ENCODE measurements around the gene TRIM4.
"Not testable (repeated sequence)": the region's sequence is repeated elsewhere in the genome, so short reads cannot be mapped to it uniquely, and the experiment has no call there.

TRIM4 gene, protein sequence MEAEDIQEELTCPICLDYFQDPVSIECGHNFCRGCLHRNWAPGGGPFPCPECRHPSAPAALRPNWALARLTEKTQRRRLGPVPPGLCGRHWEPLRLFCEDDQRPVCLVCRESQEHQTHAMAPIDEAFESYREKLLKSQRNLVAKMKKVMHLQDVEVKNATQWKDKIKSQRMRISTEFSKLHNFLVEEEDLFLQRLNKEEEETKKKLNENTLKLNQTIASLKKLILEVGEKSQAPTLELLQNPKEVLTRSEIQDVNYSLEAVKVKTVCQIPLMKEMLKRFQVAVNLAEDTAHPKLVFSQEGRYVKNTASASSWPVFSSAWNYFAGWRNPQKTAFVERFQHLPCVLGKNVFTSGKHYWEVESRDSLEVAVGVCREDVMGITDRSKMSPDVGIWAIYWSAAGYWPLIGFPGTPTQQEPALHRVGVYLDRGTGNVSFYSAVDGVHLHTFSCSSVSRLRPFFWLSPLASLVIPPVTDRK

DNA sequence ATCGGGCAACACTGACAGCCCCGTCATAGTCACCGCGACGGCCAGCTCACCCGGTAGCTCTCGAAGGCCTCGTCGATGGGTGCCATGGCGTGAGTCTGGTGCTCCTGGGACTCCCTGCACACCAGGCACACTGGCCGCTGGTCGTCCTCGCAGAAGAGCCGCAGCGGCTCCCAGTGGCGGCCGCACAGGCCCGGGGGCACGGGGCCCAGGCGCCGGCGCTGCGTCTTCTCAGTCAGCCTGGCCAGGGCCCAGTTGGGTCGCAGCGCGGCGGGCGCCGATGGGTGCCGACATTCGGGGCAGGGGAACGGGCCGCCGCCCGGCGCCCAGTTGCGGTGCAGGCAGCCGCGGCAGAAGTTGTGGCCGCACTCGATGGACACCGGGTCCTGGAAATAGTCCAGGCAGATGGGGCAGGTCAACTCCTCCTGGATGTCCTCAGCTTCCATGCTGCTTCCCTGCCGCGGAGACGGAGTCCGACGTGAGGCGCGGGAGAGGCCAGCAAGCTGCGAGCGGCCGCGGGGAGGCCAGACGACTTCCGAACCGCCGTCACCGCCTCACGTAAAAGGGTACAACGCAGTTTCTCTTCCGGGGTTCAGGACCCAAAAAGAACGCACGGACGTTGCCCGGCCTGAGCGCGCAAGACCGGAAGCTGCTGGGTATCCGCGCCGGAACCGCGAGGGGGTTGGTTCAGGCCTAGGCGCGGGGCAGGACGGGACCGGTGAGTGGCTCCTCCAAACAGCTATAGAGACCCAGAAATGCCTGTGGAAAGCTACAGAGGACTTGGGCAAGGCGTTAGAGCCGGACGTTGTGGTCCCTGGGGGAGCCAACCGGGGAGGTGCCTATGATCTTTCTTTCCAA, at the start of gene TRIM4:
TSS of gene TRIM4 (minus strand) at position 572 of the 855 bp plus-strand sequence. CDS start at position 443, 129 bp downstream.
- H3K27ac ChIP-seq: peak within 1 kb of the TSS; percentile 87
- ChIA-PET CTCF (interaction anchor here (0.5 to 1.6 kb wide), 6 partner anchors 10 to 226 kb away, joined by 3 to 4 read pairs (median 3); partner anchors contain the start of gene GJC3), POLR2A (ENCODE audit: low non-redundant PET) (interaction anchor here (0.6 to 1.2 kb wide), 2 partner anchors 10 to 182 kb away, joined by 3 read pairs; partner anchors contain the start of genes AP4M1, GJC3 and MCM7)
- peak; percentile 86 for DNase-seq (ENCODE audit: low spot score)
- TF ChIP-seq, protein P1, sequence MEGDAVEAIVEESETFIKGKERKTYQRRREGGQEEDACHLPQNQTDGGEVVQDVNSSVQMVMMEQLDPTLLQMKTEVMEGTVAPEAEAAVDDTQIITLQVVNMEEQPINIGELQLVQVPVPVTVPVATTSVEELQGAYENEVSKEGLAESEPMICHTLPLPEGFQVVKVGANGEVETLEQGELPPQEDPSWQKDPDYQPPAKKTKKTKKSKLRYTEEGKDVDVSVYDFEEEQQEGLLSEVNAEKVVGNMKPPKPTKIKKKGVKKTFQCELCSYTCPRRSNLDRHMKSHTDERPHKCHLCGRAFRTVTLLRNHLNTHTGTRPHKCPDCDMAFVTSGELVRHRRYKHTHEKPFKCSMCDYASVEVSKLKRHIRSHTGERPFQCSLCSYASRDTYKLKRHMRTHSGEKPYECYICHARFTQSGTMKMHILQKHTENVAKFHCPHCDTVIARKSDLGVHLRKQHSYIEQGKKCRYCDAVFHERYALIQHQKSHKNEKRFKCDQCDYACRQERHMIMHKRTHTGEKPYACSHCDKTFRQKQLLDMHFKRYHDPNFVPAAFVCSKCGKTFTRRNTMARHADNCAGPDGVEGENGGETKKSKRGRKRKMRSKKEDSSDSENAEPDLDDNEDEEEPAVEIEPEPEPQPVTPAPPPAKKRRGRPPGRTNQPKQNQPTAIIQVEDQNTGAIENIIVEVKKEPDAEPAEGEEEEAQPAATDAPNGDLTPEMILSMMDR (conservative IDR thresholded peaks at IDR 0.05; ENCODE audit: low read depth): peak; percentile 76

DNA sequence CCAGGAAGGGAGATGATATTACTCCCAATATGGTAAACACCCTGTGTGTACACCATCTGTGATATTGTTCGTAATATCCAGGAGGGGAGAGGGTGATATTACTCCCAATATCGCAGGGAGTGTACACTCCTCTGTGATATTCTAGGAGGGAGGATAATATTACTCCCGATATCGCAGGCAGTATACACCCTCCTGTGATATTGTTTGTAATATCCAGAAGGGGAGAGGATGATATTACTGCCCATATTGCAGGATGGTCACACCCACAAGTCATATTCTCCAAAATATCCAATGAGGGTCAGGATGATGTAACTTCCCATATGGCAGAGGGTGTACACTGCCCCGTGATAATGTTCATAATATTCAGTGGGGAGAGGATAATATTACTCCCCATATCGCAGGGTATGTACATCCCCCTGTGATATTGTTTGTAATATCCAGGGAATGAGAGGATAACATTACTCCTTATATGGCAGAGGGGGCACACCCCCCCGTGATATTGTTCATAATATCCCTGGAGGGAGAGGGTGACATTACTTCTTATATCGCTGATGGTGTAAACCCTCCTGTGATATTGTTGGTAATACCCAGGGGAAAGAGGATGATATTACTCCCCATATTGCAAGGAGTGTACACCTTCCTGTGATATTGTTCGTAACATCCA, 39.4 kb upstream of the TRIM4 start:
- TF ChIP-seq, protein P1 (conservative IDR thresholded peaks at IDR 0.05; ENCODE audit: low read depth): no peak
- no peak overlapping the region for H3K27ac ChIP-seq
- ChIA-PET POLR2A (ENCODE audit: low non-redundant PET) (no interaction called here), CTCF (no interaction called here)
- DNase-seq (ENCODE audit: low spot score): no peak

DNA sequence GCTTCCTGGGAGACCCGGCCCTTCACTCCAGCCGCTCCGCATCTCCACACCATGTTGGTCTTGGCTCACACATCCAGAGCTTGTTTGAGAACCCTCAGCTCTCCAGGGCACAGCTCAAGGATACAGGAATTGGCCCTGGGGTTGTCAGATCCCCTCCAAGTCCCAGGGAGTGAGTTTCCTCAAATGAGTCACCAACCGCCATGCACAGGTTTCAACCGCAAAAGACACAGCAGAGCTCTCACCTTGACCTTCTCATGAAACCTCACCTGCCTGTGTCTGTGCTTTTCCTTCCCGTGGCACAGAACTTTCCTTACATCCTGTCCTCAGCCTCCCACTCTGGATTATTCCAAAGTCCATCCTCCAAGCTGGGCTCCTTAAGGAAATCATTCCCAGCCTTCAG, 35.9 kb upstream of the TRIM4 start:
- POLR2A ChIA-PET (ENCODE audit: low non-redundant PET): interaction anchor here (0.6 kb wide), 1 partner anchor 1689 kb away, joined by 3 read pairs; no protein-coding TSS in a partner anchor
- CTCF ChIA-PET: interaction anchor here (0.7 kb wide), 1 partner anchor 28 kb away, joined by 4 read pairs; no protein-coding TSS in a partner anchor
- no peak for DNase-seq (ENCODE audit: low spot score)
- no peak overlapping the region for H3K27ac ChIP-seq
- TF ChIP-seq, protein P1 (conservative IDR thresholded peaks at IDR 0.05; ENCODE audit: low read depth): no peak

DNA sequence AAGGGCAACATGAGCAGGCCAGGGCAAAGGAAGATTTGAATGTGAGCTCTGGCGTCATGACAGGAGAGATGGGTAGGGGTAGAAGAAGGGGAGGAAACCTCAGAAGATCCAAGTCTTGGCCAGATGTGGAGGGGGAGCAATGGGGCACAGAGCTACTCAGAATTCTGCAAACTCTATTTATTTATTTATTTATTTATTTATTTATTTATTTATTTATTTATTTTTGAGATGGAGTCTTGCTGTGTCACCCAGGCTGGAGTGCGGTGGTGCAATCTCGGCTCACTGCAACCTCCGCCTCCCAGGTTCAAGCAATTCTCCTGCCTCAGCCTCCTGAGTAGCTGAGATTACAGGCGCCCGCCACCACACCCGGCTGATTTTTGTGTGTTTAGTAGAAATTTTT, 35.3 kb upstream of the TRIM4 start:
- CTCF ChIA-PET: interaction anchor here (0.6 kb wide), 1 partner anchor 40 kb away, joined by 3 read pairs; no protein-coding TSS in a partner anchor
- POLR2A ChIA-PET (ENCODE audit: low non-redundant PET); DNase-seq (ENCODE audit: low spot score); H3K27ac ChIP-seq: not testable (repeated sequence)

DNA sequence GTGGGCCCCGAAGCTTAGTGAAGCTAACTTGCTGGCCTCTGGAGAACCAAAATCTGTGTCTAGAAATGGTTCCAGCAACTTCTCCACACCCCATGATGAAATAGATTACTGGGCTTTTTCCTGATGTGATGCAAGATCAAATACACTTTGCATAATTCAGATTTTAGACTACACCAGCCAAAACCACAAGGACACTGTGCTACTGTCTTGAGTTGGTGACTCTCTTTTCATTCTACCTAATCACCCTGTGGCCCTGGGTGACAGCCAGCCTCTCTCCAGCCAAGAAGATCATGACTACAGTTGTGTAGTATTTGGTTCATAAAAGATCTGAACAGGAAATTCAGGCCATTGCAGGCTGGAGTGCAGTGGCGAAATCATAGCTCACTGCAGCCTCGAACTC, 34.3 kb upstream of the TRIM4 start:
- DNase-seq (ENCODE audit: low spot score): no peak
- ChIA-PET POLR2A (ENCODE audit: low non-redundant PET) (no interaction called here), CTCF (no interaction called here)
- TF ChIP-seq, protein P1 (conservative IDR thresholded peaks at IDR 0.05; ENCODE audit: low read depth): no peak
- H3K27ac ChIP-seq: no peak overlapping the region

DNA sequence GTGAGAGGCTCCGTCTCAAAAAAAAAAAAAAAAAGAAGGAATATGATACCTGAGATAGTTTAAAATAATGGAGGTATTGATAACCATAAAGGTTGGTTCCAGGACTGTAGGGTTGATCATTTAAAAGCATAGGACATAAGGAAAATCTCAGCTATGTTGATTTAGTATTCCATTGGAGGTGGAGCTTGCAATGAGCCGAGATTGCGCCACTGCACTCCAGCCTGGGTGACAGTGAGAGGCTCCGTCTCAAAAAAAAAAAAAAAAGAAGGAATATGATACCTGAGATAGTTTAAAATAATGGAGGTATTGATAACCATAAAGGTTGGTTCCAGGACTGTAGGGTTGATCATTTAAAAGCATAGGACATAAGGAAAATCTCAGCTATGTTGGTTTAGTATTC, 33.3 kb upstream of the TRIM4 start:
- DNase-seq (ENCODE audit: low spot score); POLR2A ChIA-PET (ENCODE audit: low non-redundant PET); H3K27ac ChIP-seq; CTCF ChIA-PET: not testable (repeated sequence)

DNA sequence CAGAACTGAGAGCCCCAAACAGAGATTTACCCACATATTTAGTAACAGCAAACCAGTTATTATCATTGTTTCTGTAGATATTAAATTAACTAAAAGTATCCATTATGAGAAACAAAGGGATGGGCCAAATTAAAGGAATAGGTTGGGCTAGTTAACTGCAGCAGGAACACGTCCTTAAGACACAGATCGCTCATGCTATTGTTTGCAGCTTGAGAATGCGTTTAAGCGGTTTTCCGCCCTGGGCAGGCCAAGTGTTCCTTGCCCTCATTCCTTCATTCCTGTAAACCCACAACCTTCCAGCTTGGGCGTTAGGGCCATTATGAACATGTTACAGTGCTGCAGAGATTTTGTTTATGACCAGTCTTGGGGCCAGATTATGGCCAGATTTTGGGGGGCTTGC, 31.5 kb upstream of the TRIM4 start:
- H3K27ac ChIP-seq; DNase-seq (ENCODE audit: low spot score); POLR2A ChIA-PET (ENCODE audit: low non-redundant PET): not testable (repeated sequence)
- CTCF ChIA-PET: interaction anchor here (0.8 kb wide), 1 partner anchor 128 kb away, joined by 4 read pairs; no protein-coding TSS in a partner anchor
